KOPT-K1 (cell line): Measurements from ENCODE around the gene AGO3.

Experiments
- H3K27ac ChIP-seq: fragments of 200-600 bp; sonication (generic); 2 replicates; pipeline ENCODE4 v1.5.1; 2016; ENCODE audit warnings: antibody characterized with exemption, mild to moderate bottlenecking, low read depth, low read length; ENCODE audit not compliant: poor library complexity, severe bottlenecking
- H3K36me3 ChIP-seq: fragments of 200-600 bp; sonication (generic); 2 replicates; pipeline ENCODE4 v1.5.1; 2017; ENCODE audit warnings: antibody characterized with exemption, mild to moderate bottlenecking, low read length, moderate library complexity; ENCODE audit not compliant: insufficient read depth
- H3K9me3 ChIP-seq: fragments of 200-600 bp; sonication (generic); 2 replicates; pipeline ENCODE4 v1.5.1; 2017; ENCODE audit warnings: antibody characterized with exemption, low read length, mild to moderate bottlenecking; ENCODE audit not compliant: insufficient read depth, poor library complexity, severe bottlenecking

AGO3 gene

GRCh38 chr1:36100376-36100775 lies 169.5 kb downstream of the AGO3 start:
- Histone ChIP-seq H3K9me3 (no peaks in the 10 kb centered on the region), H3K27ac (no peak overlapping the region), H3K36me3 (peaks cover 14% of the 10 kb centered on the region)

- Histone ChIP-seq H3K36me3 (peaks cover 3% of the 10 kb centered on the region; the same call in 1 of the 2 replicates), H3K9me3 (no peaks in the 10 kb centered on the region), H3K27ac (no peak overlapping the region)
These were observed 170.6 kb downstream of the AGO3 start for GRCh38 chr1:36101546-36101945.

- no peaks in the 10 kb centered on the region for H3K36me3 ChIP-seq
- no peak overlapping the region for H3K27ac ChIP-seq
- no peaks in the 10 kb centered on the region for H3K9me3 ChIP-seq
These were observed 175.4 kb downstream of the AGO3 start for GRCh38 chr1:36106269-36106668.

- Histone ChIP-seq H3K9me3 (no peaks in the 10 kb centered on the region), H3K36me3 (no peaks in the 10 kb centered on the region), H3K27ac (no peak overlapping the region)
These were observed 176.5 kb downstream of the AGO3 start for GRCh38 chr1:36107394-36107793.

- Histone ChIP-seq H3K27ac (no peak overlapping the region), H3K36me3 (no peaks in the 10 kb centered on the region), H3K9me3 (no peaks in the 10 kb centered on the region)
These were observed 177.4 kb downstream of the AGO3 start for GRCh38 chr1:36108314-36108713.

- H3K27ac ChIP-seq = peak overlapping the region; percentile 34
These were observed 178.3 kb downstream of the AGO3 start for GRCh38 chr1:36109041-36109679.

GRCh38 chr1:36111151-36111550 lies 180.2 kb downstream of the AGO3 start:
- Histone ChIP-seq H3K36me3 (no peaks in the 10 kb centered on the region), H3K9me3 (no peaks in the 10 kb centered on the region), H3K27ac (no peak overlapping the region)

More at GRCh38 chr1:36109041-36109679, 178.3 kb downstream of the AGO3 start:
- Histone ChIP-seq H3K36me3 (no peaks in the 10 kb centered on the region), H3K9me3 (no peaks in the 10 kb centered on the region)

- no peaks in the 10 kb centered on the region for H3K36me3 ChIP-seq
- H3K27ac ChIP-seq = no peak overlapping the region
- H3K9me3 ChIP-seq = no peaks in the 10 kb centered on the region
These were observed 181.9 kb downstream of the AGO3 start for GRCh38 chr1:36112823-36113222.

- Histone ChIP-seq H3K36me3 (no peaks in the 10 kb centered on the region), H3K27ac (no peak overlapping the region), H3K9me3 (no peaks in the 10 kb centered on the region)
These were observed 183.5 kb downstream of the AGO3 start for GRCh38 chr1:36114371-36114770.

GRCh38 chr1:36115200-36115669 lies 184.3 kb downstream of the AGO3 start:
- Histone ChIP-seq H3K27ac (no peak overlapping the region), H3K9me3 (no peaks in the 10 kb centered on the region)

GRCh38 chr1:36115931-36116330 lies 185.0 kb downstream of the AGO3 start:
- Histone ChIP-seq H3K36me3 (no peaks in the 10 kb centered on the region), H3K27ac (no peak overlapping the region), H3K9me3 (no peaks in the 10 kb centered on the region)

More at GRCh38 chr1:36115200-36115669, 184.3 kb downstream of the AGO3 start:
- no peaks in the 10 kb centered on the region for H3K36me3 ChIP-seq

- H3K27ac ChIP-seq = no peak overlapping the region
- H3K36me3 ChIP-seq = no peaks in the 10 kb centered on the region
- no peaks in the 10 kb centered on the region for H3K9me3 ChIP-seq
These were observed 186.0 kb downstream of the AGO3 start for GRCh38 chr1:36116901-36117300.

GRCh38 chr1:36118447-36119204 lies 187.7 kb downstream of the AGO3 start:
- no peaks in the 10 kb centered on the region for H3K9me3 ChIP-seq
- no peak overlapping the region for H3K27ac ChIP-seq
- no peaks in the 10 kb centered on the region for H3K36me3 ChIP-seq

GRCh38 chr1:36119456-36119855 lies 188.6 kb downstream of the AGO3 start:
- Histone ChIP-seq H3K36me3 (no peaks in the 10 kb centered on the region), H3K27ac (no peak overlapping the region), H3K9me3 (no peaks in the 10 kb centered on the region)
